Right renal pelvis (tissue), 4 donors: ENCODE measurements around the gene NCKAP5. TPM values are rescaled to one million over a fixed set of nuclear protein-coding genes. Genes with fewer than 3 reads are reported as not detected.
A peak's percentile ranks its signal among the peaks of the same experiment; 100 is the strongest.

Source experiments
- DNase-seq, 4 donors: peaks; one replicate each; pipeline ENCODE4 v3.0.0-alpha.2; 2013; ENCODE audit warnings: low read depth in 4 of 4, low spot score in 3 of 4, missing footprints in 1 of 4
- polyA plus RNA-seq, 4 donors: library from polyadenylated mRNA; unstranded; fragments of 120-200 nt; gene quantifications; one replicate each; pipeline ENCODE4 v1.2.1, GENCODE V29; 2013; ENCODE audit not compliant: insufficient read length in 4 of 4

Gene NCKAP5
- polyA plus RNA-seq, 4 donors = 7.2 to 10.1 (median 7.8) TPM

DNA sequence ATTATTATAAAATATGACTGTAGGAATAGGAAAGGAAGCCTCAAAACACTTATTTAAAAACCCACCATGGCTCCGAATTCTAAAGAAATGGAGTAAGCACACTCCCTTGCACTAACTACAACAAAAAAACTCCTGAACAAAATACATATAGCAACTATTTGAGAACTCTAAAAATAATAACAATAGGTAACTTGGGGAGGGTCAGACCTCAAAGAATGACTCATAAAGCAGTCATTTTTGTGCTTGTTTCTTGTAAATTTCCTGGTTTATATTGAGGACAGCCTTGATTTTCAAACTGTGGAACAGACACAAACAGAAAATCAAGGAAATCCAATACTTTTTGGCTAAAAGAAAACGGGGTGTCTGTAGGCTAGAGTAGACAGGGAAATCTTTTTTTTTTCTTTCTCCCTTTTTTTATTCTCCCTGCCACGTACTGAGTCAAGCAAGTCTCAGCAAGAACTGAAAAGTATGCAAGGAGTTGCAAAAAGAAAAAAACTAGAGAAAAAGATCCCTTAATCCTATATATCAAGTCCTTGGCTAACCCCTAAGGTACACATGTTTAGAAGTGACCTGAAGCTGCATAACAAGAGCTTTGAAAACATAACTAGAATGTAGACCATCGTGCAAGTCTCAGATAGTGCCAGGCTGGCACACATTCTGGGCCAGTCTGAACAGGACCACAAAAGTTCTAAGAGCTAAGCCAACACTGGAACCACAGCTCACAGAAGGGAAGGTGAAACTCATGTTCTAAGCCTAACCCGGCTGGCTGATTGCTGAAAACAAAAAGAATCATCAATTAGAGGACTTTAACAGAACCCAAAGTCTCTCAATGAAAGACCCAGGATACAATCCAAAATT is 495.2 kb downstream of the NCKAP5 start:
- no peak for DNase-seq

GRCh38 chr2:133063775-133064174 is 504.5 kb downstream of the NCKAP5 start:
- peak; percentile 41 to 57 (median 49) for DNase-seq

GRCh38 chr2:133062931-133063665 is 505.2 kb downstream of the NCKAP5 start:
- DNase-seq = no peak

DNA sequence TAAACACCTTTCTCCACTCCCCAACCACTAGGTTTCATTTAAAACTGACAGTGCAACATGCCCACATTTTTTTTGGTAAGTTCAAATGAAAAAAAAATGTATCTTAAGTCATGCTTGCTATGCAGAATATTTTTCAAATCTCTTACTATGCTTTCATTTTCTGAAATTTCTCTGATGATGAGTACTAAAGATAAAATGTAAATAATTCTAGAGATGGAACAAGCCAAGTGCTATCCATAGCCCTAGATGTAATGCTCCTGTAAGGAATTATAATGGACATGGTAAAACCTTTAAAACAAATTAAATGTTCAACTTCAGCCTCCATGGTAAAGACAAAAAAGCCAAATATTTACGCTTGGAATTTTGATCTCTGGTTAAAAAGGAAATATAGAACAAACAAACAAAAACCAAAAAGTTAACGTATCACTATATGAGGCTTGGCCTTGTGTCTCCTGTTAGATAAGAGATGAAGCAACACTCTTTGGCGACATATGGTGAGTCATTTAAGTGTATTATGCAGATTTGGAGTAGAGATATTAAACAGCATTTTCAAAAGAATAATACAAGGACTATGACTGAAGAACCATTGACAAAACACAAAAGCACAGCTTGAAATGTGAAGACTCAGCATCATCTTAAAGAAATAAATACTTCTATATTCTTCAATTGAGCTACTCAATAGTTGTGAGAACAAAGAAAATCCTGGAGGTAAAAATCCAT is 506.2 kb downstream of the NCKAP5 start:
- DNase-seq = no peak

DNA sequence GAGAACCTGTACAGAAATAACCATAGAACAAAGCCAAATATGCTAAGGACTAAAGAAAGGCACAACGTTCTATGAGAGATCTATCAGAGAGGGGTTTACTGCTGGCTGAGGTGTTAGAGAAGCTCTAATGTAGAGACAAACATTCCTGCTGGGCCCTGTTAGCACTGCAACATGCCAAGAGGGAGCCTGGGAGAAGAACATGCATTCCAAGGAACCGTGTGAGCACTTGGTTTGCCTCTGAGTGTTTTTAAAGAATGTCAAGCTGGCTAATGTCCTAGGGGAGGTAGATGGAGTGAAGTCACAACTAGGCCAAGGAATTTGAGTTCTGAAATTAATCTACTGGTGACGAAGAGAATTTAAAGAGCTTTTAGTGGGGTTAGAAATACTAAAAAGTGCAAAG is 514.0 kb downstream of the NCKAP5 start:
- no peak for DNase-seq

- DNase-seq = no peak
Measured at GRCh38 chr2:133053541-133053940, 514.7 kb downstream of the NCKAP5 start.

DNA sequence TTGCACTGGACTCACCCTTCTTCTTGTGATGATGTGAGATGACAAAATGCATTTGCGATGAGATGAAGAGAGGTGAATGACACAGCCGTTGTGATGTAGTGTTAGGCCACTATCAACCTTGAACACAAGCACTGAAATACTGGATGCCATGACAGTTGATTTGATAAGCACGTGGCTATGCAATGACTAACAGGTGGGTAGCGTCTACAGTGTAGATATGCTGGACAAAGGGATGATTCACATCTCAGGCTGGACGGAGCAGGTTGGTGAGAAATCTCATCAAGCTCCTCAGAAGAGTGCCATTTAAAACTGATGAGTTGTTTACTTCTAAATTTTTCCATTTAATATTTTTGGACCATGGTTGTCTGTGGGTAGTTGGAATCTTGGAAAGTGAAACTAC is 522.5 kb downstream of the NCKAP5 start:
- DNase-seq = no peak

DNA sequence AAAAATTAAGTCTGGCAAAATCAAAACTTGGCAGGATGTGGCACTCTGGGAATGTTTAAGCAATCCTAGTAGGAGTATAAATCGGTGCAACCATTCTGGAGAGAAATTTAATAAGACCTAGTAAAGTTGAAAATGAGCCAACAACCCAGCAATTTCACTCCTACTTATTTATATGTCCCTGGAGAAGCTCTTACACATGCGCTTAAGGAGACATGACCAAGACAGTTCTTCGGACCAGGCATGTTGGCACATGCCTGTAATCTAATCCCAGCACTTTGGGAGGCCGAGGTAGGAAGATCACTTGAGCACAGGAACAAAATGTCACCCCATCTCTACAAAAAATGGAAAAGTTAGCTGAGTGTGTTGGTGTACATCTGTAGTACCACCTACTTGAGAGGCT is 523.7 kb downstream of the NCKAP5 start:
- no peak for DNase-seq

DNA sequence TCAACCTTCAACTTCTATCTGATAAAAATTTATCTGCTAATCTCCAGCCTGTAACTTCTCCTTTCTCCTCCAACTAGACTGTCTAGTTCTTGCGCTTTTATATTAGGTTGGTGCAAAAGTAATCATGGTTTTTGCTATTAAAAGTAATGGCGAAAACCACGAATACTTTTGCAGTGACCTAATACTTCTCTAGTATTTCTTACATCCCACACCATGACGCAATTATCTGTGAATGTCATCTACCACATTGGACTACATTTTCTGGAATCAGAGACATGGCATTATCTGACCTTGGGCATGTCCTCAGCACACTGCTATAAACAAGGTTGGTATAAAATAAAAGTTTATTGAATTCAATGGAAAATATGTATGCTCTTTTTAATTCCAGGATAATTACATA is 528.1 kb downstream of the NCKAP5 start:
- no peak for DNase-seq

GRCh38 chr2:133039531-133039930 is 528.7 kb downstream of the NCKAP5 start:
- no peak for DNase-seq

DNA sequence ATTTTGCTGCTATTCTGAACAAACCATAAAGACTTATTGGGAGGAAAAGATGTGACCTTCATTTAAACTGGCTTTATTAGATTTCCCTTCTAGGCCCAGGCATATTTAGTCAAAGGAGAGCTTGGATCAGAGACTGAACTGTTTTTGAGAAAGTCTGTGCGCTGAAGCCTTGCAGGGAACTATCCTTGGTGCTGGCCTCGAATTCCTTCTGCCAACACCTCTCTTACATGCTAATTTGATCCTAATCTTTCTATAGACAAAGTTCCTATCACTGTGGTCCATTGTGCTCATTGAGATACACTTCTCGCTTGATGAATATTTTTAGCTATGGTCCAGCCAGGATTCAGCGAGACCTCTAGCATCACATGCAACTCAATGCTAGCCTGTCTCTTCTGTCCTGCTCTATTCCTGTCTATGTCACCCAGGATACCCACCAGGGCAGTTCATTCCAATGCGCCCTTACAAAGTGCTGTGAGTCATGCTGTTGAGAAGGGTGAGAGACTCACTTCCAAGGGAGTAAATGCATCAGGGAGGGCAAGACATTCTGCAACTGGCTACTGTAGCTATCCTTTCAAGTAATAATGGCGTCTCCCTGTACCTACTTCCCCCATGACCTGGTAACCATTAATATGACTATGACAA is 541.6 kb downstream of the NCKAP5 start:
- DNase-seq = peak in 3 of 4 donors; percentile 1 to 10 (median 6)

GRCh38 chr2:133025004-133025403 is 543.3 kb downstream of the NCKAP5 start:
- DNase-seq = no peak

DNA sequence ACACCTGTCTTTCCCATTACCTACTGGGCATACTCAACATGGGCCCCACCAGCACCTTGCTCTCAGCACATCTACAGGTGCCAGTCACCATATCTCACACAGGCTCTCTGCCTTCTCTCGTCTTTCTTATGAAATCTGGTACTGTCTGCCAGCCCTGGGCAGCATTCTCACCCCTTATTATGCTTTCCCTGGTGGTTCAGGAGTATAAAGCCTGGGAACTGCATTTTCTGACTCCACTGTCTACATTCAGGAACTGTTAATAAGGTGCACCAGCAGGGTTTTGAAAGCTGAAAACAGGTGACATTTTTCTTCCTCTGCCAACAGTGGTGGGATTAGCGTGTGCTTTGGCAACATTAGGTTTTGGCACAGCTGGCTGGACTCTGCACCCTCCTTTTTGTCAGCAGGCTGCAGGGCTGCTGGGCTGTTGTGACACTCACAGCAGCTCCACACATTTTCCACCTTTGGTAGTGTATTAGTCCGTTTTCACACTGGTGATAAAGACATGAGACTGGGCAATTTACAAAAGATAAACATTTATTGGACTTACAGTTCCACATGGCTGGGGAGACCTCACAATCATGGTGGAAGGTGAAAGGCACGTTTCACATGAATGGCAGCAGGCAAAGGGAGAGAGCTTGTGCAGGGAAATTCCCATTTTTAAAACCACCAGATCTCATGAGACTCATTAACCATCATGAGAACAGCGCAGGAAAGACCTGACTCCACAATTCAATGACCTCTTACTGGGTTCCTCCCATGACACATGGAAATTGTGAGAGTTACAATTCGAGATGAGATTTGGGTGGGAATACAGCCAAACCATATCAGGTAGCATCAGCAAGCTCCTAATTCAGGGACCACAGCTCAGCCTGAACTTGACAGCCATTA is 555.2 kb downstream of the NCKAP5 start:
- DNase-seq = no peak

DNA sequence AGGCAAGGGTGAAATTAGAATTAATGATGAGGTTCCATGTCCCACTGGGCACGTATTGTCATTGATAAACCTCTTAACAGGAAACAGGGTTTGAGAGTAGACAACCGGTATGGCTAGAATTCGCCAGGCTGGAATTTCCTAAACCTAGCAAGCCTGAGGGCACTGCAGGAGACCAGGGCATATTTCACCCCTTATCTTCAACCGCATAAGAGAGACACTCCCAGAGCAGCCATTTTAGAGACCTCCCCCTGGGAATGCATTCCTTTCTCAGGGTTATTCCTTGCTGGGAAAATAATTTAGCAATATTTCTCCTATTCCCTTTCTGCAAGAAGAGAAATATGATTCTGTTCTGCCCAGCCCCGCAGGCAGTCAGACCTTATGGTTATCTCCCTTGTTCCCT is 563.6 kb downstream of the NCKAP5 start:
- DNase-seq = no peak

- DNase-seq = no peak
Measured at GRCh38 chr2:132999421-132999820, 568.8 kb downstream of the NCKAP5 start.

GRCh38 chr2:132998221-132998620 is 570.0 kb downstream of the NCKAP5 start:
- no peak for DNase-seq

DNA sequence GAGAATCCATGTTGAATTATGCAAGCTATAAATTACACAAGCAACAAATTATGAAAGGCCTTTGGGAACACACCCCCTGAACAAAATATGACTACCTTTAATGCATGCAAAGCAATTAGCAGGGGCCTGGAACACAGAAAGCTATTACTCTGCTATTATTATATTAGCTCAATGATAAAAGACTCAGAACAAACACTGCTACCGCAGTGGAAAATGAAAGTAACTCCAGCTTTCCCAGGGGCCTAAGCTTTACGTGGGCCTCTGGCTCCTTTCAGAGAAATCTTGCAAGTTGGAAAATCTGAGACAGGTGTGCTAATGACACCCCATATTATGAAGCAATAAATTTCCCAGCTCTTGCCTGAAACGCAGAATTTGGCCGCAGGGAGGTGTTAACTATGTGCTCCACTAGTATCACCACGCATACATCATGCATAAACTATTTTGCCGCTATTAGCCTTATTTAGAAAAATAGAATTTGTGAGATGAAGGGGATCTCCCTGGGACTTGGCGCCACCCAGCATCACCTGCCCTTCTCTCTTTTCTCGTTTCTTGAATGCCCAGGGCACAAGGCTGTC is 576.7 kb downstream of the NCKAP5 start:
- DNase-seq = no peak

GRCh38 chr2:132984731-132985130 is 583.5 kb downstream of the NCKAP5 start:
- no peak for DNase-seq

- no peak for DNase-seq
Measured at GRCh38 chr2:132980304-132980703, 588.0 kb downstream of the NCKAP5 start.
